GM20000 (cell line): ENCODE data around the gene NAV2.

Experiments used
- DNase-seq: peaks from one replicate; pipeline ENCODE4 v3.0.0; 2012; ENCODE audit warnings: low spot score
- CTCF ChIP-seq: IDR thresholded peaks from 2 replicates; pipeline ENCODE4 v1.5.1; 2012; ENCODE audit warnings: mild to moderate bottlenecking, control low read depth; ENCODE audit errors: extremely low read depth, missing control alignments

NAV2 gene

GRCh38 chr11:19689281-19690000 is 23.2 kb upstream of the NAV2 start:
- no peak for TF ChIP-seq CTCF
- DNase-seq: no peak

- DNase-seq: no peak
Observed at GRCh38 chr11:19690885-19691284, 21.8 kb upstream of the NAV2 start.

GRCh38 chr11:19691815-19692500 is 20.7 kb upstream of the NAV2 start:
- no peak for TF ChIP-seq CTCF
- DNase-seq: no peak

More at GRCh38 chr11:19690885-19691284, 21.8 kb upstream of the NAV2 start:
- TF ChIP-seq CTCF: no peak

GRCh38 chr11:19693146-19693545 is 19.5 kb upstream of the NAV2 start:
- TF ChIP-seq CTCF: no peak

GRCh38 chr11:19694796-19695345 is 17.8 kb upstream of the NAV2 start:
- TF ChIP-seq CTCF: no peak
- no peak for DNase-seq

More at GRCh38 chr11:19693146-19693545, 19.5 kb upstream of the NAV2 start:
- no peak for DNase-seq

GRCh38 chr11:19696073-19696472 is 16.6 kb upstream of the NAV2 start:
- no peak for TF ChIP-seq CTCF
- no peak for DNase-seq

- no peak for DNase-seq
- TF ChIP-seq CTCF: no peak
Observed at GRCh38 chr11:19696904-19697303, 15.7 kb upstream of the NAV2 start.
